Gastroesophageal sphincter (tissue), 3 donors: ENCODE measurements around the gene FAM209A.

Experiments
- POLR2AphosphoS5 ChIP-seq: sonication (generic); formaldehyde crosslinking; IDR thresholded peaks from one replicate; pipeline ENCODE4 v1.6.1; 2017; ENCODE audit warnings: antibody characterized with exemption
- TF ChIP-seq, protein P1 (sequence below), 4 experiments: fragments of 200-600 bp in 2 of 4; fragments of 450-650 bp in 2 of 4; sonication (generic) in 1 of 4; IDR thresholded peaks; one replicate each; pipeline ENCODE4 v1.5.1; 2017 to 2019; ENCODE audit warnings: antibody characterized with exemption in 4 of 4, mild to moderate bottlenecking in 2 of 4, moderate library complexity in 2 of 4

DNA sequence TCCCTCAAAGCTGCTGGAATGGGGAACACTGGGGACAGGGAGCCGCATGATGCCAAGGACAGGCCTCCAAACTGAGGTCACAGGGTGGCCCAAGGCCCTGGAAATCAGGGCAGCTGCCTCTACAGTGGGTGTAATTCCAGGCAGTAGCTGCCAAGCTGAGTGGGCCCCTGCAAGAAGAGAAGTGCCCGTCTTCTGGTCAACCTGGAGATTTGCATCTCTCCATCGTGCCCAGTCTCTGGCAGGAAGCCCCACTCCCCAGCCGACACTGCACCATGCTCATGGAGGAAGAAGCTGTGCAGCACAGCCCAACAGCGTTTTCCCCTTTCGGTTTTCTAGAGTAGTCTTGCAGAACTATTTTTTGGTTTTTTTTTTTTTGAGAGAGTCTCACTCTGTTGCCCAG lies 2.2 kb upstream of the FAM209A start:
- TF ChIP-seq, protein P1, sequence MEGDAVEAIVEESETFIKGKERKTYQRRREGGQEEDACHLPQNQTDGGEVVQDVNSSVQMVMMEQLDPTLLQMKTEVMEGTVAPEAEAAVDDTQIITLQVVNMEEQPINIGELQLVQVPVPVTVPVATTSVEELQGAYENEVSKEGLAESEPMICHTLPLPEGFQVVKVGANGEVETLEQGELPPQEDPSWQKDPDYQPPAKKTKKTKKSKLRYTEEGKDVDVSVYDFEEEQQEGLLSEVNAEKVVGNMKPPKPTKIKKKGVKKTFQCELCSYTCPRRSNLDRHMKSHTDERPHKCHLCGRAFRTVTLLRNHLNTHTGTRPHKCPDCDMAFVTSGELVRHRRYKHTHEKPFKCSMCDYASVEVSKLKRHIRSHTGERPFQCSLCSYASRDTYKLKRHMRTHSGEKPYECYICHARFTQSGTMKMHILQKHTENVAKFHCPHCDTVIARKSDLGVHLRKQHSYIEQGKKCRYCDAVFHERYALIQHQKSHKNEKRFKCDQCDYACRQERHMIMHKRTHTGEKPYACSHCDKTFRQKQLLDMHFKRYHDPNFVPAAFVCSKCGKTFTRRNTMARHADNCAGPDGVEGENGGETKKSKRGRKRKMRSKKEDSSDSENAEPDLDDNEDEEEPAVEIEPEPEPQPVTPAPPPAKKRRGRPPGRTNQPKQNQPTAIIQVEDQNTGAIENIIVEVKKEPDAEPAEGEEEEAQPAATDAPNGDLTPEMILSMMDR (IDR thresholded peaks at IDR 0.05) = no peak
- no peak for TF ChIP-seq POLR2AphosphoS5
